HG02852 (cell line): ENCODE results near the gene IGF2R.
"Not testable (repeated sequence)": the region's sequence is repeated elsewhere in the genome, so short reads cannot be mapped to it uniquely, and the experiment has no call there.

Experiments
- ATAC-seq: cut with Tn5 transposase; IDR thresholded peaks from one replicate; pipeline ENCODE4 v1.9.1; 2021; ENCODE audit warnings: mild to moderate bottlenecking, moderate library complexity; ENCODE audit not compliant: unreplicated experiment

Gene IGF2R

DNA sequence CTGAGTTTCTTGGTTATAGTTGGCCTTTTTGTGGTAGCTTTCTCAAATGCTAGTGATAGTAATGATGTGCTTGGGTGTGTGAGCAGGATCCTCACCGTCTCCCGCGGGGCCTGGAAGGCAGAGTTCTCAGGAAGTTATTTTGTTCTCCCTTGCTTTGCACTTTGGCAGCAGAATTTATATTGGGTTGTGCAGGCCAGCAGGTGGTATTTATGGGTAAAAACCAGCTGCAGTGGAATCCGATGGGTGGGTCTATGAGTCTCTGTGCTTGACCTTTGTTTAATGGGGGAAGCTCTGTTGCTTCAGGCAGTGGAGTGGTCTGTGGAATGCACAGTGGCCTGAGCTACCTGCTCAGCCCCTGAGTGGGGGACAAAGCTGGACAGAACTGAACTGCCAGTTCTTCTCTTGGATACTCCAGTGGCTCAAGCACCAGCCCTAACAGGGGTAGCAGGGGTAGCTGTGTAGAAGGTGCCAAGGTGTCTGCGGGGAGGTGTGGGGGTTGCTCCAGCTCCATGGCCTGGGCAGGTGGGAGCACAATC is 27.3 kb downstream of the IGF2R start:
- no peak for ATAC-seq

- no peak for ATAC-seq
These were observed 28.0 kb downstream of the IGF2R start for GRCh38 chr6:159996626-159997497.

- ATAC-seq, result no peak
These were observed 28.7 kb downstream of the IGF2R start for GRCh38 chr6:159997498-159998101.

GRCh38 chr6:159998538-159998937 is 29.7 kb downstream of the IGF2R start:
- no peak for ATAC-seq

- no peak for ATAC-seq
These were observed 30.4 kb downstream of the IGF2R start for GRCh38 chr6:159999240-159999671.

DNA sequence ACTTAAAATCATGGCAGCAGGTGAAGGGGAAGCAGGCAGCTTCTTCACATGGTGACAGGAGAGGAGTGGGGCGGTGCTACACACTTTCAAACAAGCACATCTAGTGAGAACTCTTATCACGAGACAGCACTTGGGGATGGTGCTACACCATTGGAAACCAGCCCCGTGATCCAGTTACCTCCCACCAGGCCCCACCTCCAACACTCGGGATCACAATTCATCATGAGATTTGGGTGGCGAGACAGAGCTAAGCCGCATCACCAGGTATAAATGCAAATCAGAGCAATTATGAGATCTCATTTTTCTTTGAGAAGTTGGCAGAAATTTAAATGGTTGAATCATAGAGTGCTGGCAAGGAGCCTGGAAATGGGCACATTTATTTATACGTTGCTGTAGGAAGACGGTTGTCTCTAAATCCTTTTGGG is 31.4 kb downstream of the IGF2R start:
- ATAC-seq, result no peak

- ATAC-seq, result not testable (repeated sequence)
These were observed 32.1 kb downstream of the IGF2R start for GRCh38 chr6:160000893-160001427.

- no peak for ATAC-seq
These were observed 34.0 kb downstream of the IGF2R start for GRCh38 chr6:160002882-160003281.

GRCh38 chr6:160004018-160004417 is 35.1 kb downstream of the IGF2R start:
- ATAC-seq, result no peak

GRCh38 chr6:160004419-160005175 is 35.7 kb downstream of the IGF2R start:
- ATAC-seq, result no peak

- ATAC-seq, result no peak
These were observed 36.3 kb downstream of the IGF2R start for GRCh38 chr6:160005211-160005610.

DNA sequence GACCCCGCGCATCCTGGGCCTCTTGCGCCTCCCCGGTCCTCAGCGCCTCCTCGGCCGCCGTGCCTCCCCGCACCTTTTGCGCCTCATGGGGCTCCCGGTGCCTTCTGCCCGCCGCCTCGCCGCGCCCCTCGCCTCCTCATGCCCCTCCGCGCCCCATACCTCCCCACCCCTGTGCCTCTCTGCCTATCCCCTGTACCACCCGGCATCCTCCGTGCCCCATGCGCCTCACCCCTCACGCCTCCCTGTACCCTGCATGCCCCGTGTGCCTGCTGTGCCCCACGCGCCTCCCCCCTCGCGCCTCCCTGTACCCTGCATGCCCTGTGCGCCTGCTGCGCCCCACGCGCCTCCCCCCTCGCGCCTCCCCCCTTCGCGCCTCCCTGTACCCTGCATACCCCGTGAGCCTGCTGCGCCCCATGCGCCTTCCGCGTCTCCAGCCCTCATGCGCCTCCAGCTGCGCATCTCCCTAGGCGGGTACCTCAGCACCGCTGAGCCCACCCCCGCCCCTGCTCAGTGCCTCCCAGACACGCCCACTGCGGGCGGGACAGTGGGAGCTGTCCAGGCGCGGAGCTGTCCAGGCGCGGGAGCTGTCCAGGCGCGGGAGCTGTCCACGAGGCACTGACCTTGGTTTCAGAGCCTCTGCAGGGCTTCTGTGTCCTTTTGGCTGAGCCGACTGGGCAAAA is 37.1 kb downstream of the IGF2R start:
- no peak for ATAC-seq

DNA sequence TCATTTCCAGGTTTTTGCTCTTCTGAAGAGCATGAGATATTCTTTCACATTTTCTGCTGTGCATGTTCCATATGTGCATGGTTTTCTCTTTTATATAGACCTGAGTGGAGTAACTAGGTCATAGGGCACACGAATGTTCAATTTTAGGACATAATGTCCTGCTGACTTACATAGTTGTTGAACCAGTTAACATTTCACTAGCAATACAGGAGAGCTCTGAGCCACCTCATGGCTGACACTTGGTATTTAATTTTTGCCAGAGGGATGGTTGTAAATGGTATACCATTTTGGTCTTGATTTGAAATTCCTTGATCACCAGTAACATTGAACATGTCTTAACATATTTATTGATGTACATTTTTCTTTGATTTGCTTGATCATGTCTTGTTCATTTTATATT is 38.3 kb downstream of the IGF2R start:
- no peak for ATAC-seq

- ATAC-seq, result no peak
These were observed 38.7 kb downstream of the IGF2R start for GRCh38 chr6:160007611-160008010.

DNA sequence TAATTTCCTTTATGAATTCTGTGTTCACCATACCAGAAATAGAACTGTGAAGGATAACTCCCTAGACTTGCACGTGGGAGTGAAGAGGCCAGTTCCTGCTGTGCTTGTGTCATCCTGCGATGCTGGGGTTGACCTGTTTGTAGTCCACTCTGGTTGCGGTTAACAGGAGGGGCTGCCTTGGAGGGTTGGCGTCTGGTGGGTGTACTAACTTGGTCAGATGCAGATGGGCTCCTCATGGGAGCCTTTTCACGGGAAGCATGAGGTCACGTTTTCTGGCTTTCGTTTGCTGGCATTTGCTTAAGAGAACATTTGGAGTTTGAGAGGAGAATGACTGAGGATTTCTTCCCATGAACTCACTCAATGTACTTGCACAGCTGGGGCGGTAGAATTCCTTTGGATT is 41.2 kb downstream of the IGF2R start:
- no peak for ATAC-seq

DNA sequence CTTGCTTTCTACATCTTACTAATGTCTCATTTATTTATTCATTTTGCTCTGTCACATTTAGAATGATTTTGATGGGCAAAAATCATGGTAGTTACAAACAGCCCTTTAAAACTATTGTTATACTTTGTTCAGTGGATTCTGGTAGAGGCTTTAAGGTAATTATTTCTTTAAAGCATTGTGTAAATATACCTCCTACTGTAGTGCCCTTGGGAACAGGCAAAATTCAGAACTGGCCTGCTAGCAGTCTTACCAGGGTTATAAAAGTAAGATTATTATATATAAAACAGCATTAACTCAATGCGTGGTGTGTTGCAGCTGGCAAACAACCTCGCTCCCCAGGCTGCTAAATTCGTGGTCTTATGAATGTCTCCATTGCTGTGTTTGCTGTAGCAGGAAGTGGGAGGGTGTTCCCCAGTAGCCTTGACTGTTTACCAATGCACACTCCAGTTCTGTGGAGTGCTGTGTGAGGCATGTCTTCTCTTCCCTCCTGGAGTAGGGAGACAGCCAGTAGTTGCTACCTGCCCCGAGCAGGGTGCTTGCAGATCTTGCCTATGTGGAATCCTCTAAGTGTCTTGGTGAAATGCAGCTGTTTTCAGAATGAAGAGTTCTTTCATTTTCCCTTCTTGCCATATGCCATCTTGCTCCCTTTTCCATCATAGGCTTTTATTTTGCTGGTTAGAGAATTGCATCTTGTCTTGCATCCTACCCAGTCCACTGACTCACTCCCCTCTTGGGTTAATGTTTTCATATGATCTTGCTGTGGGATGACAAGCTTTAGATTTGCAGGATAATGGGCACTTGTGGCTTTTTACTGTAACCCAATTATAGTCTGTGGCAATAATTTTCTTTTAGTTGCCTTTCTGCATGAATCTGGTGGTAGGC is 45.3 kb downstream of the IGF2R start:
- ATAC-seq, result no peak

- no peak for ATAC-seq
These were observed 45.9 kb downstream of the IGF2R start for GRCh38 chr6:160014869-160015182.

DNA sequence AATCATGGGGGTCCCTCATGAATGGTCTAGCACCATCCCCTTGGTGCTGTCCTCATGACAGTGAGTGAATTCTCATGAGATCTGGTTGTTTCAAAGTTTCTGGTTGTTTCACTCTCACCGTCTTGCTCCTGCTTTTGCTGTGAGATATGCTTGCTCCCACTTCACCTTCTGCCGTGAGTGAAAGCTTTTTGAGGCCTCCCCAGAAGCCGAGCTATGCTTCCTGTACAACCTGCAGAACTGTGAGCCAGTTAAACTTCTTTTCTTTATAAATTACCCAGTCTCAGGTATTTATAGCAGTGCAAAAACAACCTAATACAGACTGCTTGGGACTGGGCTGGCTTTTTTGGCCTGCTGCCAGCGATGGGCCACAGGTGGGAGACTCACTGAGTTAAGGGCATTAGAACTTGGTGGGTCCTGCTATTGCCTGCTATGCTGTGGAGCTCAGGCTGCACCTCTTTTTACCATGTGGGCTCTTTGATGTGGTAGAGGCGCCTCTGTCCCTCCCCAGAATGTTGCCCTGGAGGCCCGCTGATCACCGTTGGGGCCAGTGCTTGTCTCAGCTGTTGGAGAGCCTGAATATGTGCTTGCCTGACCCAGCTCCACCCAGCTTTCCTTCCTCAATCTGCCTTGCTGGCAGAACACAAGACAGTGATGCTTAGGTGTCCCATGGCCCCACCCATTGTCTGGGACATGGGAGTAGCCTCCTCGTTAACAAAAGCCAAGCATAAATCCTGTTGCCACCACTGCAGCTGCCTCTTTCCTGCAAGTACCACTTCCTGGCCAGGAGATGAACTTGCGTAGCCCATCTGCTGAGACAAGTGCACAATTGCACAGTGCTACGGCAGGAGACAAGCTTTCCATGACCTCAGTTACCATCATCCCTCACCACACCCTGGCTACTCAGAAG is 47.1 kb downstream of the IGF2R start:
- no peak for ATAC-seq

GRCh38 chr6:160022101-160022500 is 53.2 kb downstream of the IGF2R start:
- ATAC-seq, result no peak
